ENCODE measurements around the gene SLC35F4. TPM values are rescaled to one million over a fixed set of nuclear protein-coding genes. Genes with fewer than 3 reads are reported as not detected.

The SLC35F4 gene
- total RNA-seq, 6 donors from 2014 or later: not detected

- no peak for ATAC-seq (ENCODE audit: low FRiP score in 2 of 2)
- Histone ChIP-seq H3K4me3 (no peak overlapping the region), H3K9me3 (no peaks in the 10 kb centered on the region), H3K27ac (no peak overlapping the region), H3K4me1 (no peaks in the 10 kb centered on the region), H3K36me3 (no peaks in the 10 kb centered on the region), H3K27me3 (no peaks in the 10 kb centered on the region)
- DNase-seq: no peak
- TF ChIP-seq, protein P1, sequence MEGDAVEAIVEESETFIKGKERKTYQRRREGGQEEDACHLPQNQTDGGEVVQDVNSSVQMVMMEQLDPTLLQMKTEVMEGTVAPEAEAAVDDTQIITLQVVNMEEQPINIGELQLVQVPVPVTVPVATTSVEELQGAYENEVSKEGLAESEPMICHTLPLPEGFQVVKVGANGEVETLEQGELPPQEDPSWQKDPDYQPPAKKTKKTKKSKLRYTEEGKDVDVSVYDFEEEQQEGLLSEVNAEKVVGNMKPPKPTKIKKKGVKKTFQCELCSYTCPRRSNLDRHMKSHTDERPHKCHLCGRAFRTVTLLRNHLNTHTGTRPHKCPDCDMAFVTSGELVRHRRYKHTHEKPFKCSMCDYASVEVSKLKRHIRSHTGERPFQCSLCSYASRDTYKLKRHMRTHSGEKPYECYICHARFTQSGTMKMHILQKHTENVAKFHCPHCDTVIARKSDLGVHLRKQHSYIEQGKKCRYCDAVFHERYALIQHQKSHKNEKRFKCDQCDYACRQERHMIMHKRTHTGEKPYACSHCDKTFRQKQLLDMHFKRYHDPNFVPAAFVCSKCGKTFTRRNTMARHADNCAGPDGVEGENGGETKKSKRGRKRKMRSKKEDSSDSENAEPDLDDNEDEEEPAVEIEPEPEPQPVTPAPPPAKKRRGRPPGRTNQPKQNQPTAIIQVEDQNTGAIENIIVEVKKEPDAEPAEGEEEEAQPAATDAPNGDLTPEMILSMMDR (IDR thresholded peaks at IDR 0.05): no peak
- TF ChIP-seq POLR2AphosphoS5 (IDR thresholded peaks at IDR 0.05) (no peak), POLR2A (IDR thresholded peaks at IDR 0.05) (no peak), EP300 (IDR thresholded peaks at IDR 0.05) (no peak)
- WGBS, 2 donors: 49 to 73% methylated on average over 2 of the region's 2 CpGs
These were observed 104.1 kb downstream of the SLC35F4 start for GRCh38 chr14:57761800-57762199.

DNA sequence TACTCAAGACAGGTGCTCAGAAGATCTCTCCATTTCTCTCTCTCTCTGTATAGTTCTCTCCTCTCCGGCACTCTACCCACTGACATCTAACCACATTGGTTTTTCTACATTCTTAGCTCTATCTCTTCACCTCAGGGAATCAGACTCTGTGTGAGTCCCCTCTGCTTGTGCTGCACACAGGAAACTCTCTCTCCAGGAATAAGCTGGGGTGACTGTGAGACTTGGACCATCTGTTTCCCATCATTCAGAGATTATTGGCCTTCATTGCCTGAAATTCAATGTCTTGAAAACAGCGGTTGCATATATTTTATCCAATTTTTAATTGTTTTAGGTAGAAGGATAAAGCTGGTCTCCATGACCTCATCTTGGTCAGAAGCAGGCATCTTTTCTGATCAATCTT is 105.0 kb downstream of the SLC35F4 start:
- WGBS, 2 donors: 84 to 85% methylated on average over 2 of the region's 2 CpGs
- Histone ChIP-seq H3K4me1 (no peaks in the 10 kb centered on the region), H3K36me3 (no peaks in the 10 kb centered on the region), H3K9me3 (no peaks in the 10 kb centered on the region), H3K27ac (no peak overlapping the region), H3K4me3 (no peak overlapping the region), H3K27me3 (no peaks in the 10 kb centered on the region)
- ATAC-seq (ENCODE audit: low FRiP score in 2 of 2): no peak
- TF ChIP-seq, protein P1 (IDR thresholded peaks at IDR 0.05): no peak
- TF ChIP-seq POLR2A (IDR thresholded peaks at IDR 0.05): no peak
- no peak for TF ChIP-seq POLR2AphosphoS5 (IDR thresholded peaks at IDR 0.05)
- TF ChIP-seq EP300 (IDR thresholded peaks at IDR 0.05): no peak
- no peak for DNase-seq

DNA sequence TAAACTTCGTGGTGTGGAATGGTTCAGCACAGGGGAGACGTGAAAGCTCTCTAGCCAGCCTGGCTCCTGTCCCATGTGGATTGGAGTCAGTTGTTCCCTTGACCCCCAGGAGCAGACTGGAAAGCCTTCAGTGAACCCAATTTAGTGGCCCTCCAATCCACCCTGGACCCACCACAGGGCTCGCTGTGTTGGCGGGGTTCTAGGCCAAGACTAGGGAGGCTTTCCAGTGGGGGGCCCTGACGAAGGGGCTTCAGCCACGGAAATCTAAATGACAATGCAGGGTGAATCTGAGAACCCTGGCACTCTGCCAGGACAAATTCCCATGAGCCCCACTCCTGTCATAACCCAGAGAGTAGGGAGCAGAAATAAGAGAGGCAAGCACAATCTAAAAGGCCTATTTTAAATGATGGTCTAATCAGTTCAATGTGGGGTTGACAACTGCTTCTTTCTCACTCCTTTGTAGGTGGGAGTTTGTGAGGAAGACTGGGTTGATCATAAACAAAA is 110.8 kb downstream of the SLC35F4 start:
- WGBS, 2 donors: 60 to 76% methylated on average over 3 to 6 of the region's 6 CpGs
- TF ChIP-seq EP300 (IDR thresholded peaks at IDR 0.05) (no peak), POLR2A (IDR thresholded peaks at IDR 0.05) (no peak), POLR2AphosphoS5 (IDR thresholded peaks at IDR 0.05) (no peak)
- TF ChIP-seq, protein P1 (IDR thresholded peaks at IDR 0.05): no peak
- H3K27ac ChIP-seq: no peak overlapping the region
- H3K9me3 ChIP-seq: no peaks in the 10 kb centered on the region
- peaks cover 0 to 4% (median 0%) of the 10 kb centered on the region in 4 donors for H3K4me1 ChIP-seq
- DNase-seq (no peak), ATAC-seq (ENCODE audit: low FRiP score in 2 of 2) (no peak)
- no peaks in the 10 kb centered on the region for H3K27me3 ChIP-seq
- H3K4me3 ChIP-seq: no peak overlapping the region
- H3K36me3 ChIP-seq: no peaks in the 10 kb centered on the region

- no peak overlapping the region for H3K27ac ChIP-seq
- peaks cover 0 to 4% (median 0%) of the 10 kb centered on the region in 4 donors for H3K4me1 ChIP-seq
- no peak for DNase-seq
- H3K9me3 ChIP-seq: no peaks in the 10 kb centered on the region
- ATAC-seq (ENCODE audit: low FRiP score in 2 of 2): no peak
- no peak for TF ChIP-seq POLR2AphosphoS5 (IDR thresholded peaks at IDR 0.05)
- TF ChIP-seq POLR2A (IDR thresholded peaks at IDR 0.05): no peak
- TF ChIP-seq EP300 (IDR thresholded peaks at IDR 0.05): no peak
- 78 to 86% methylated on average over 5 of the region's 5 CpGs for WGBS, 2 donors
- no peaks in the 10 kb centered on the region for H3K27me3 ChIP-seq
- no peak overlapping the region for H3K4me3 ChIP-seq
- H3K36me3 ChIP-seq: no peaks in the 10 kb centered on the region
These were observed 111.4 kb downstream of the SLC35F4 start for GRCh38 chr14:57754527-57754926.

- H3K9me3 ChIP-seq: no peaks in the 10 kb centered on the region
These were observed 112.1 kb downstream of the SLC35F4 start for GRCh38 chr14:57753821-57754220.

More at GRCh38 chr14:57753821-57754220, 112.1 kb downstream of the SLC35F4 start:
- Histone ChIP-seq H3K27ac (no peak overlapping the region), H3K4me3 (no peak overlapping the region), H3K4me1 (peaks cover 0 to 4% (median 0%) of the 10 kb centered on the region in 4 donors), H3K36me3 (no peaks in the 10 kb centered on the region), H3K27me3 (no peaks in the 10 kb centered on the region)
- no peak for TF ChIP-seq POLR2AphosphoS5 (IDR thresholded peaks at IDR 0.05)
- TF ChIP-seq POLR2A (IDR thresholded peaks at IDR 0.05): no peak
- no peak for TF ChIP-seq EP300 (IDR thresholded peaks at IDR 0.05)
- TF ChIP-seq, protein P1 (IDR thresholded peaks at IDR 0.05): no peak
- DNase-seq: no peak
- 88 to 92% methylated on average over 4 of the region's 4 CpGs for WGBS, 2 donors
- ATAC-seq (ENCODE audit: low FRiP score in 2 of 2): no peak

Data from upper lobe of left lung (tissue), 6 donors.